Measurements from ENCODE around the gene MDH2.
"Not testable (repeated sequence)": the region's sequence is repeated elsewhere in the genome, so short reads cannot be mapped to it uniquely, and the experiment has no call there.

GRCh38 chr7:76114742-76115141, 66.8 kb downstream of the MDH2 start:
- not testable (repeated sequence) for TF ChIP-seq CTCF (conservative IDR thresholded peaks at IDR 0.05; ENCODE audit: low read depth, low read length); POLR2A (IDR thresholded peaks at IDR 0.05; ENCODE audit: low read depth, low read length); MXI1 (IDR thresholded peaks at IDR 0.05; ENCODE audit: borderline replicate concordance, low read depth, low read length); FOS (IDR thresholded peaks at IDR 0.05; ENCODE audit: low read depth, low read length); USF2 (IDR thresholded peaks at IDR 0.05; ENCODE audit: low read depth, low read length); RAD21 (IDR thresholded peaks at IDR 0.05; ENCODE audit: low read length); NFE2L2 (IDR thresholded peaks at IDR 0.05; ENCODE audit: low read depth, low read length); CHD1 (IDR thresholded peaks at IDR 0.05; ENCODE audit: low read depth, low read length); RCOR1 (IDR thresholded peaks at IDR 0.05; ENCODE audit: insufficient replicate concordance, low read length); CEBPB (IDR thresholded peaks at IDR 0.05; ENCODE audit: low read depth, low read length); ELK1 (IDR thresholded peaks at IDR 0.05; ENCODE audit: borderline replicate concordance, low read depth, low read length); BHLHE40 (IDR thresholded peaks at IDR 0.05; ENCODE audit: low read depth, low read length)
